GM19238 (cell line): Measurements from ENCODE around the gene CERS1.

Experiments used
- DNase-seq: peaks from one replicate; pipeline ENCODE4 v3.0.0; 2011; ENCODE audit warnings: low spot score; ENCODE audit not compliant: insufficient read length

The CERS1 gene

DNA sequence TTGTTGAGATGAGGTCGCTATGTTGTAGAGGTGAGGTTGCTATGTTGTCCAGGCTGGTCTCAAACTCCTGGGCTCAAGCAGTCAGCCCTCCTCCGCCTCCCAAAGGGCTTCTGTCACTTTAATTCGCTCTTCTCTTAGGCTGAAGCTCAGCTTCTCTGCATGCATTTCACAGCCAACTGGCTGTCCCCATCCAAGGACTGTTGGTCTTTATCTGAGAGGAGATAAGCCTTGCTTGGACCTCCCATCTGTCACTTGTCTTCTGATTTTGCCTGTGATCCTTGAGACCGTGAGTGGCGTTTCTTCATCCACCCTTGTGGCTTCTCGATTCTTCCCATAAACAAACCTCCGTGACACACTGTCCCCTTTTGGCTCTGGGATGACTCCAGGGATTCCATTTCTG lies 24.4 kb downstream of the CERS1 start:
- no peak for DNase-seq

DNA sequence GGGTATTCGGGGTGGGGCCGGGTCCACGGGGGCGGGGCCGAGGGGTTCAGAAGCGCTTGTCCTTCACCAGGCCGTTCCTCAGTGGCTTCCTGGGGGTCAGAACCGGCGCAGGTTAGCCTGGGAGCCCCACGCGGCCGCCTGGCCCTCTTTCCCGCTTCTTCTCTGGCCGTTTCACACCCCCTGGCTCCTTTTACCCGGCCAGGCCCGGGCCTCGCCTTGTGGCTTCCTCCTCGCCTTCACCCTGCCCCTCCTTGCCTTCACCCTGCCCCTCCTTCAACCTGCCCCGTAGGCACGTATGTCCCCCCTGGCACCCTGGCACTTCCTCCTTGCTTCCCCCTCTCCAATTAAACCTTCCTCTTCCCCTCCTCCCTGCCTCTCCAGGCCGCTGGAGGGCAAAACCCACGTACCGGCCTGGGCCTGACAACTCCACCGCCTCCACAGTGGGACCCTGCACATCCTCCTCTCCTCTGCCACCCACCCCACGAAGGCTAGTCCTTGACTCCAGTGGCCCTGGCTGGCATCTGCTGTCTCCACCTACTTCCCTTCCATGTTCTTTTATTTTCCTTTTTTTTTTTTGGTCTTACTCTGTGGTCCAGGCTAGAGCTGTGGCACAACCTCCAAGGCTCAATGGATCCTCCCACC lies 25.3 kb downstream of the CERS1 start:
- no peak for DNase-seq

DNA sequence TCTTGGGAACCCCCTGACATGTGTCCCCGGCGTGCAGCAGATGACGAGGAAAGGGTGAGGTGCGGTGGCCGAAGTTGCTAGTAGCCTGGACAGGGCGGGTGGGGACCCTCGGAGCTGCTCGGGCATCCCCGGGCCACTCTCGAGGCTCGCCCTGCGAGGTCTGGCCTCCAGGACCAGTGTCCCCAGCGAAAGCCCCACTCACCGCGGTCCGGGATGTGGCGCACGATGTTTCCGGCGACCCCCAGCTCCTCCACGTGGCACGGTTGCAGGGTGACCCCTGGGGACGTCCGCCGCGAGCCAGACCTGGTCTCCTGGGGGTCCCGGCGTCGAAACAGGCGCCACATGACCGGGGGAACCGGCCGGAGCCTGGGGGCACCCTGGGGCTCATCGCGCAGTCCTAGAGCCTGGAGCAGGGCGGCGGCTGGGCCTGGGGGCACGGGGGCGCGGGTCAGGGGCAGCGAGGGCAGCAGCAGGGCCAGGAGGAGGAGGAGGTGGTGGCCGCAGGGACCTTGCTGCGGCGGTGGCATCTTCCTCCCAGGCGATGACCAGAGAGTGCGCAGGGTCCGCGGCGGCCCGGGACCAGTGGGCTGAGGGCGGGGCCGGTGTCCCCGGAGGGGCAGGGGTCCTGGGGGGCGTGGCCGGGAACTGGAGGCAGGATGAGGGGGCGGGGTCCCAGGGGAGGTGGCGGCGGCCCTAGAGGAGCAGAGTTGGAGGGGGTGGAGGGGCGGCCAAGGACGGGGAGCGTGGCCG lies 26.0 kb downstream of the CERS1 start:
- no peak for DNase-seq

DNA sequence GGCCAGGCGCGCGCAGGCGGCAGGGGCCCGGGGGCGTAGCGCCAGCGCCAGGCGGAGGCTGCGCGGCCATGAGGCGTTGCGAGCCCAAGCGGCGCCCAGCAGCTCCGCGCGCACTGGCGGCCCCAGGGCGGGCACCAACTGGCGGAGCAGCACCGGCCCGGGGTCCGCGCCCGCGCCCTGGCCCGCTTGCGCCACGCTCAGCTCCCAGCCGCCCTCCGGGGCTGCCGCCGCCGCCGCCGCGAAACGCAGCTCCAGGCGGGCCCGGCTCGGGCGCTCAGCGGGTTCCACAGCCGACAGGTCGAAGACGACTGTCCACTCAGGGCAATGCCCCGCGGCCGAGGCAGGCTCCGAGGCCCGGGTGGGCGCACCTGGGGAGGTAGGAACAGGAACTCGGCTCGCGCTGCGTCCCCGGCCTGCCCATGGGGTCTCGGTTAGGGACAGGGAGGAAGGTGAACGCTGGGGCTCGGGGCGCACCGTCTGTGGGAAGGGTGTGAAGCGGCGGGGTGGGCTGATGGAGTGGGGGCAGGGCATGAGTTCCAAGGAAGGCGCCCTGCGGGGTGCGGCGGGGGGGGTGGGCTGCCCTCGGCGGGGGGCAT lies 26.8 kb downstream of the CERS1 start:
- no peak for DNase-seq

DNA sequence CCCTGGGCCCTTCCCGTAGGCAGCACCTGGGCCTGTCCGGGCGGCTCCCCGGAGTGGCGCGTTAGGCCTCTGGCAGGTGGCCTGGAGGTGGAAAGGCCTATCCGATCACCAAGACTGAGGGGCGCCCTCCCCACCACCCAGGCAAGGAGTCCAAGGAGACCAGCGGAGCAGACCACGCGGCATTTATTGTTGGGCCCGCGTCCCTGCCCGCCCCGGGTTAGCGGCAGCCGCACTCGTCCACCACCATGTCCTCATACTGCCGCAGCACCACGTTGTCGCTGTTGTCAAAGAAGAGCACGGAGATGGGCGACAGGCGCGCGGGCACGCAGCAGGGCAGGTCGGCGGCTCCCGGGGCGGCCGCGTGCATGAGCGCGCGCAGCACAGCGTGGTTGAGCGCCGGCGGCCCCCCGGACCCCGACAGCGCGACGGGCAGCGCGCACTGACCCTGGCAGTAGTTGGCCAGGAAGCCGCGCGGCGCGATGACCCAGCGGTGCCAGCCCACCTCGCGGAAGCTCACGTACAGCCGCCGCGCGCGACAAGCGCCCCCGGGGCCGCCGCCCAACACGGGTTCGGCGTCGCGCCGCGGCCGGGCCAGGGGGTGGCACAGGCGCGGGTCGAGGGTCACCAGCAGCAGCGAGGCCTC lies 27.5 kb downstream of the CERS1 start:
- DNase-seq, result no peak

DNA sequence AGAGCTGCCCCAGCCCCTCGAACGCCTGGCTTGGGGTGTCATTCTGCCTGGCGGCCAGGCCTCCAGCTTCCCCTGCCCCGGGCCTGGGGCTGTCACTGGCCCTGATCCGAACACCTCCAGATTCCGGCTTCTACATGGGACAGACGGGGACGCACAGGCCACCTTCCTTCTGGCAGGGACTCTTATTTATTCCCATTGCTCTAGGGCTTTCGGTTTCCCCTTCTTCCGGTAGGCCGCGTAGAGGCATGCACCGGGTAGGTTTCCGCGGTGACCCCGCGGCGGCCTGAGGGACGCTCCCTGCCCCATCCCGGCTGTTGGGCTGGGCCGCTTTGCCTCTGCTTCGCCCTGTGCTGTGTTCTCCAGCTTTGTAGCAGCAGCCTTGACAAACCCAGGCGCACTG lies 28.2 kb downstream of the CERS1 start:
- DNase-seq, result no peak

DNA sequence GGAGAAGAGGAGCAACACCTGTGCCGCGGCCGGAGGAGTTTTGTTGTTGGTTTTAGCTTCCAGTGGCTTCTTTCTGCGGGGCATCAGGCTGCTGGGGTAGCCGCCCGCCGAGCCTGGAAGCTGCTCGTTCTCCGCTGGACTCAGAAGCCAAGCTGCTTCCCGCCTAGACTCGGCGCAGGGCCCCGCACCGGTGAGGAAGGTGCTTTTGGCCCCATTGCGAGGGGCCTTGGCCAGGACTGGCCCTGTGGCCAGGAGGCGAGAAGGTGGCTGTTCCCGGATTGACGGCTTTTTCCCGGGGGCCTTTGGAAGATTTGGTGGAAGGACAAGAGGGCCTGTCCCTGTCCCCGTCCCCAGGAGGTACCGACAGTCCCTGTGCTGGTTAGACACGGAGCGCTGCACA lies 28.8 kb downstream of the CERS1 start:
- DNase-seq, result no peak

DNA sequence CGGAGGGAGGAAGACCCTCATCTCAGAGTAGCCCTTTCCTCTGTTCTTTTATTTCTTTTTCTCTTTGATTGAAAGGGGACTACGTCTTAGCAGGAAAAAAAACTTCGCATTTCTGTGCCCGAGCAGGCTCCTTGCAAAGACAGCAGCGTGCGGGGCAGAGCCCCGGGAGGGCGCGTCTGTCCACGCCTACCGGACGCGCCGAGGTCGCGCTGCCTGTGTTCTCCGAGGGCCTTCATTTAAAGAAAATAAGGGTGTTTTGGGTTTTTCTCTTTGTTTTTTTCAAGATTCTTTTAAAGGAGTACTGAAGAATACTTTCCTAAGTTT lies 29.2 kb downstream of the CERS1 start:
- DNase-seq, result no peak

DNA sequence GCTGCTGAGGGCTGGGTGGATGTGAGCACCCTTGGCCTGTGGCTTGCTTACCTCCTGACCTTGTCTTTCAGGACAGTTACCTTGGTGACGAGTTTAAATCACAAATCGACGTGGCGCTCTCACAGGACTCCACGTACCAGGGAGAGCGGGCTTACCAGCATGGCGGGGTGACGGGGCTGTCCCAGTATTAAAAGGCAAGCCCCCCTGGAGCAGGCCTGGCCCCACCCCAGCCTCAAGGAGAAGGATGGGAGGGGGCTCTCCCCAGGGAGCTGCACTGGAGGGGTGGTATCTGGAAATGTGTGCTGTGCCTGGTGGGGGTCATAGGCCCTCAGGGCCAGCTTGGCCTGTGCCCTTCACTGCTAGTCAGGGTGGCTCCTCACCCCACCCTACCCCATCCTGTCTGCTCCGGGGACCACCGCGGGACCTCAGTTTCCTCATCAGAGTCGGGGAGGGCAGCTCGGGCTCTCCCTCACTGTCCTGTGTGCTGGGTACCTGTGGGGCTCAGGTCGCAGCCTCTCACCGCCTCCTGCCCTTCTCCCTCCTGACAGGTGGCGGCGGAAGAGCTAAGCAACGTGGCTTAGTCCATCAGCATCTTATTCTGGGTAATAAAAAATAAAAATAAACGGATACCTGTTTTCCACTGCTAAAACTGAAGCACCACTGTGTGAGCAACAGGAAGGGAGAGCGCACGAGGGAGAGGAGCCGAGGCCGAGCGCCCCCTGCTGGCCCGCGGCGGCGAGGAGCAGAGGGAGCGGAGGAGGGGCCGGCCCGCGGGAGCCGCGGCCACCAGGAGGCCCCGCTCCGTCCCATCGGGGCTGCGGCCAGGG lies 29.8 kb downstream of the CERS1 start:
- DNase-seq, result peak; percentile 83

DNA sequence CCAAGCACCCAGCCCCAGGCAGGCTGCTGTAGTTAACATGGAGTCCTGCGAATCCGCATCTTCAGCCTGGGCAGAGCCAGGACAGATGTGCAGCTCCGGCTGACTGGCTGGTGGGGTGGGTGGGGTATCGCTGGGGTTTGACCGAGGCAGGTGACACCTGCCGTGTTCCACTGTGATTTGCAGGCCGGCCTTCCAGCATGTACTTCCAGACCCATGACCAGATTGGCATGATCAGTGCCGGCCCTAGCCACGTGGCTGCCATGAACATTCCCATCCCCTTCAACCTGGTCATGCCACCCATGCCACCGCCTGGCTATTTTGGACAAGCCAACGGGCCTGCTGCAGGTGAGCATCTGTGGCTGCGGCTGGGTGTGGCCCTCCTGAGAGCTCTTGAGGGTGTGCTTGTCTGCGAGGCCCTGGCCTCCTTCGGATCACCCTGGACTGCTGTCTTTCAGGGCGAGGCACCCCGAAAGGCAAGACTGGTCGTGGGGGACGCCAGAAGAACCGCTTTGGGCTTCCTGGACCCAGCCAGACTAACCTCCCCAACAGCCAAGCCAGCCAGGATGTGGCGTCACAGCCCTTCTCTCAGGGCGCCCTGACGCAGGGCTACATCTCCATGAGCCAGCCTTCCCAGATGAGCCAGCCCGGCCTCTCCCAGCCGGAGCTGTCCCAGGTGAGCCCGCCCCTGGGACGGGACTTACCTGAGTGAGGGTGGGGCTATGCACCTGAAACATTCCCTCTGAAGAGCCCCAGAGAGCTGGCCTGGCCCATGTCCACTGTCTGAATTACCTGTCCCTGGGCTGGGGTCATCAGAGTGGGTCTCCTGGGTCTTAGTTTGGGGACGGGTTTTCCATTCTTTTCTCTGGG lies 30.6 kb downstream of the CERS1 start:
- DNase-seq, result no peak

DNA sequence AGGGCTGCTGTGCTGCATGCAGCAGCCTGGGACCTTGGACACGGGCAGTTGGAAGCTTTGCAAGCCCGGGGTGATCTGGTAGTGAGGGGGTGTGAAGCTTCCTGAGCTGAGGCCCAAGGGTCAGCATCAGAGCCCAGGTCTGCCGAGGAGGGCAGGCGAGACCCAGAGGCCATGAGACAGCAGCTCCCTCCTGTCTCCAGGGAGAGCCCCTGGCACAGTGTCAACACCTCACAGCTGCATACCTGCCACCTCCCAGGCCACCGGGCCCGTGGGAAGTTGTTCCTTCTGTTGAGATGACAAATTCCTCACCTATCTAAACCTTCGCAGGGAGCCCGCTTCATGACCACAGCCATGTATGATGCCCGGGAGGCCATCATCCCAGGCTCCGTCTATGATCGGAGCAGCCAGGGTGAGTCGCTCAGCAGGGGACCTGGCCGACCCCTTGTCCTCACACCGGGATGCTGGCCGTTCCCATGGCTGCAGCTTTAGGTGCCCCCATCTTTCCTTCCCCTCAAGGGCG lies 32.1 kb downstream of the CERS1 start:
- no peak for DNase-seq

DNA sequence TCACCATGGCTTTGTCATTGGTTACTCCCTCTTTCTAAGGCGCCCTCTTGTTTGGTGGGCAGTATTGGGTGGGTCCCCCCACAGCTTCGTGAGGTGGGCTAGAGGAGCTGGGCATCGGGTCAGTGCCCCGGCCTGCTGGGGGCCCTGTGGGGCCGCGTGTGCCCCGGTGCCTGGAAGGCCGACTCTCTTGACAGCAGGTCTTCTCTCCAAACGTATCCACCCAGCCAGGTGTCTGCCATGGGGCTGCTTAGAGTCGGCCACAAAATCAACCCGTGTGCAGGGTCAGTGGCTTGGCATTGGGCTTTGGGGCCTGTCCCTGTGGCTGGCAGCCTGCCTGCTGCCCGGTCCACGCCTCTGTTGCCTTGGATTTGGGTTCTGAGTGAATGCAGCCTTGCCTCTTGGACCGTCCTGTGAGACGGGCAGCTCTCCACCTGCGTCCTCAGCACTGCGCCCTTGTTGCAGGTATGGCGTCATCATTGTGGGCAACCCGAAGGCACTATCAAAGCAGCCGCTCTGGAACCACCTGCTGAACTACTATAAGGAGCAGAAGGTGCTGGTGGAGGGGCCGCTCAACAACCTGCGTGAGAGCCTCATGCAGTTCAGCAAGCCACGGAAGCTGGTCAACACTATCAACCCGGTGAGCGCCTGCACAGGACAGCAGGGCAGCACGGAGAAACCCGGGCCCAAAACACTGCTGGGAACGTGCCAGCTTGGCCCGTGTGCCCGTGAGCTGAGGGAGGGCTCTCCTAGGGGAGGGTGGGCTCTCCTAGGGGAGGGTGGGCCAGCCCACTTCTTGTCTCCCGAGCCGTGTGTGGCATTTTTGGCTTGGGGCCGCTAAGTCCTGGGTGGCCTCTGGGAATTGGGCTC lies 32.7 kb downstream of the CERS1 start:
- no peak for DNase-seq

DNA sequence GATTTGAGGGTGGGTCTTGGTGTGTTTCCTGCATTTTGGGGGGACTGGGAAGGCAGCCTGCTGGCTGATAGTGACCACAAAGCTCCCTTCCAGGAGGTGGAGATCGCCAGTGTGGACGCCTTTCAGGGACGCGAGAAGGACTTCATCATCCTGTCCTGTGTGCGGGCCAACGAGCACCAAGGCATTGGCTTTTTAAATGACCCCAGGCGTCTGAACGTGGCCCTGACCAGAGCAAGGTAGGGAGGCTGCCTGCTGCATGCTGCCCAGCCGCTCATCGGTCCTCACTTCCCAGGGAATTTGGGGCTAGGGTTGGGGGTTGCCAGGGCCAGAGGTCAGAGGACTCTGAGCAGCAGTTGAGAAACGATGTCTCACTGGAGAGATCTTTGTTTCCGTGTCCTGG lies 34.0 kb downstream of the CERS1 start:
- no peak for DNase-seq

DNA sequence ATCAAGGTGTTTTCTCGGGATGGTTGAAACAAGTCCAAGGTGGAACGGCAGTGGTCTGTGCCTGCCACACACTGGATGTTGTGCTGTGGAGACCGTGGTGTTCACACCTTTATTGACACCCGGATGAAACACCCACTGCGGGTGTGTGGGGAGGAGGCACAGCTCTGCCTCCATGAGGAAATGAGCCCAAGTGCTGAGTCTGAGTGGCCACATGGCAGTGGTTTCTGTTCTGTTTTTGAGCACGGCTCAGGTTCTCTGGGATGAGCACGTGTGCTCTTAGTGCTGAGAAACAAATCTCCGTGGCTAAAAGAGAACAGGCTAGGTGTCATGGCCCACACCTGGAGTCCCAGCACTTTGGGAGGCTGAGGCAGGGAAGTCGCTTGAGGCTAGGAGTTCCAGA lies 34.7 kb downstream of the CERS1 start:
- DNase-seq, result no peak

DNA sequence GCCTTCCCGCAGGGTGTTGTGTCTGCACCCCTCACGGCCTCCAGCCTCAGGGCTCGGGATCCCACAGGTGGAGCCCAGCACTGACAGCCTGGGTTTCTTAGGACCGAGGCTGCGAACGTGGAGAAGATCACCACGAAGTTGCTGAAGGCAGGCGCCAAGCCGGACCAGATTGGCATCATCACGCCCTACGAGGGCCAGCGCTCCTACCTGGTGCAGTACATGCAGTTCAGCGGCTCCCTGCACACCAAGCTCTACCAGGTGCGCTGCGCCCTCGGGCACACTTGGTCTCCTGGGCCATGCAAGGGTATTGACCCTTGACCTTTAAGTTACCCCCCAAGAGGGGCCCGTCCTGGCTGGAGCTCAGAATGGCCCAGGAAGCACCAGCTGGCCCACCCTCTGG lies 35.2 kb downstream of the CERS1 start:
- no peak for DNase-seq

DNA sequence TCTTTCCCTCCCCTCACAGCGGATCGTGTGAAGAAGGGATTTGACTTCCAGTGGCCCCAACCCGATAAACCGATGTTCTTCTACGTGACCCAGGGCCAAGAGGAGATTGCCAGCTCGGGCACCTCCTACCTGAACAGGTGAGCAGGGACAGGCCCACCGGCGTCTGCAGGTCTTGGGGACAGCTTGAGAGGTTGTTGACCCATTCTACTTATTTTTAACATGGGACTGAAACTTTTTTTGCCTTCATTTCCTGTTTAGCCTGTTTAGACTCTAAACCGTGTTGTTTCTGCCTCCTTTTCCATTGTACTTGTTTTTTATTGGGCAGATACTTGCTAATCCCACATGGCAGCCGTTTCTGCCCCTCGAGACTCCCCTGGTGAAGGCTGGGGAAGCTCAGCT lies 35.7 kb downstream of the CERS1 start:
- no peak for DNase-seq

DNA sequence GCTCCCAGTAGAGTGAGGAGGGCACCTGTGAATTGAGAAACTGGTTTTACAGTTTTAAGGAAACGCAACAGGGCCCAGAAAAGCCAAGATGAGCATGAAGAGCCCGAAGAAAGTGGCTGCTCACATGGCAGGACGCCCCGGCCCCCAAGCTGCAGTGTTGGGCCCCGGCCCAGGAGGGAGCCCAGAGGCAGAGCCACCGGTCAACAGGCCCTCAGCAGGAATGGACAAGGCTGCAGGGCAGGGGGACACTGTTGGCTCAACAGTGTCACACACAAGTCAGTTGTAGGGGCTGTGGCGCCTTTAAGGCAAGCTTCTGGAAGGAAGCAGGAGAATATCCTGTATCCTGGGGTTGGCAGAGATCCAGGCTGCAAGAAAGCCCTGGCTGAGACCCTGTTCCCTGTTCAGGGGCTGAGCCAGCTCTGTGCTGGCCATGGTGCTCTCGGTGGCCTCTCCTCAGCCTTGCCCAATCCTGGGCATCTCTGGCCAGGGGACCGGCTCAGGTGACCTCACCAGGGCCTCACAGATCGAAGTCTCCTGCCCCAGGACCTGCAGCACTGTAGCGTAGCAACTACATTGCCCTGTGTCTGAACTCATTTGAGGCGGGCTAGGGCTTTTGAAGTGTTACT lies 36.2 kb downstream of the CERS1 start:
- no peak for DNase-seq

DNA sequence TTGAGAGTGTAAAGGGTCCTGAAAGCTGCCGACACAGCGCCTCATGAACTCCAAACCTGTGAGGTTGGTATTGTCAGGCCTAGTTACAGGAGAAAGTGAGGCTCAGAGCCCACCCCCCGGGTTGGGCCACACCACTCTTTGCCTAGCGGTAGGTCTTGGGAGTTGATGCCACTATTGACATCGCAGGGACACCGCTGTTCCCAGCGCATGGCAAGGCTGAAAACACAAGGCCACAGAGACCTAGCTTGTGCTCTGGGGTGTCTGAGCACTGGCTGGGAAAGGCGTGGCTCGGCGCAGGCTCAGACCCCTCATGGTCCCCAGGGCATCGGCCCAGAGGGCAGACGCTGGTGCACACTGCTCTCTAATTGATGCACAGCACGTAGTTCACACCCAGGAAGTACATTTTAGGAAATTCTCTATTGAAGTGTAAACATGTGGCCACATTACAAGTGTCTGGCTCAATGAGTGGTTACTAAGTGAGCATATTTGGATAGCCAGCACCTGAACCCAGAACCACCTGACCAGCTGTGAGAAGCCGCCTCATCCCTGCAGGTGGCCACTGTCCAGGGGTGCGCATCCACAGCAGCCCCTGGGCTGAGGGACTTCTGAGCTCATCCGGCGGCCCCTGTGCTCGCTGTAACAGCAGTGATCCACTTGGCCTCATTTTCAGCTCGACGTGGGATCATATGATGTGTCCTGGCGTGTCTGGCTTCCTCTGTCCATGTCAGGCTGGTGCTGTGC lies 36.9 kb downstream of the CERS1 start:
- no peak for DNase-seq
